GM06990 (cell line): Measurements from ENCODE around the gene MTHFSD.

Experiments
- DNase-seq: peaks from one replicate; pipeline ENCODE4 v3.0.0-alpha.2; 2011; ENCODE audit not compliant: insufficient read length; ENCODE audit errors: extremely low read depth
- H3K27me3 ChIP-seq: replicated peaks from 2 replicates; pipeline ENCODE4 v1.6.0; 2011; ENCODE audit warnings: low read length; ENCODE audit not compliant: control insufficient read depth, insufficient read depth
- H3K36me3 ChIP-seq: 2 replicates; pipeline ENCODE4 v1.5.1; 2011; ENCODE audit warnings: low read length; ENCODE audit not compliant: control insufficient read depth, insufficient read depth
- H3K4me3 ChIP-seq: replicated peaks from 2 replicates; pipeline ENCODE4 v1.5.1; 2011; ENCODE audit warnings: low read depth, mild to moderate bottlenecking, control low read depth, low read length
- CTCF ChIP-seq: IDR thresholded peaks from 2 replicates; pipeline ENCODE4 v1.5.1; 2011; ENCODE audit warnings: low read length, control low read depth, mild to moderate bottlenecking, inconsistent platforms; ENCODE audit not compliant: insufficient read depth, poor library complexity, severe bottlenecking

The MTHFSD gene

DNA sequence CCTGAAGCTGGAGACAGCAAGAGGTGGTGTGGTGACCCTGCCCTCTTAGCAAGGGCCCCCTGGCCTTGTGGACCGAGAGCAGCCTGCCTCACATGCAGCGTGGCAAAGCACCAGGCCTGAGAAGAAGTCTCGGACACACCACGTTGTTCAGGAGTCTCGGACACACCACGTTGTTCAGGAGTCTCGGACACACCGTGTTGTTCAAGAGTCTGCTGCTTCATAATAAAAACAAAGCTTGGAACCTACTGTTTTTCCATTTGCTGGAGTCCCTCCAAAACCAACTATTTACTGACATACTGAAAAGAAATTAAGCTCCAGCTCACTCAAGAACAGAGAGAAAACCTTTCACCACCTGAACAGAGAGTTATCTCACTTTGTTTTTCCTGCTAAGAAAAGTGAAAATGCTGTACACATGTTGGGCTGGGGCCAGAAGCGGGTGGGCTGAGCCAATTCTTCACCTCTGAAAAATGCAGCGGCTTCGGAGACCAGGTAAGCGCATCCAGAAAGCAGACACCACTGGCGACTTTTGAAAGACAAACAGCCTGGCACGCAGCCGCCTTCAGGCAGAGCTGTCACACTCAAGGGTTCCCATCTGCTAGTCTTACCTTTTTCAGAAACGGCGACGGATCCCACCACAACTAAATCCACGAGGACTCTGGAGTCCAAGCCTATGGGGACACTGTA is 8.9 kb downstream of the MTHFSD start:
- Histone ChIP-seq H3K4me3 (no peak overlapping the region), H3K27me3 (no peaks in the 10 kb centered on the region), H3K36me3 (peaks cover 24% of the 10 kb centered on the region)
- DNase-seq: no peak
- TF ChIP-seq CTCF: no peak

GRCh38 chr16:86545481-86545880 is 9.6 kb downstream of the MTHFSD start:
- TF ChIP-seq CTCF: no peak
- no peak for DNase-seq
- H3K4me3 ChIP-seq: no peak overlapping the region
- H3K36me3 ChIP-seq: peaks cover 25% of the 10 kb centered on the region
- H3K27me3 ChIP-seq: no peaks in the 10 kb centered on the region

GRCh38 chr16:86542756-86543750 is 12.0 kb downstream of the MTHFSD start:
- no peak for TF ChIP-seq CTCF
- DNase-seq: no peak
- Histone ChIP-seq H3K36me3 (peaks cover 28% of the 10 kb centered on the region), H3K4me3 (no peak overlapping the region), H3K27me3 (no peaks in the 10 kb centered on the region)

DNA sequence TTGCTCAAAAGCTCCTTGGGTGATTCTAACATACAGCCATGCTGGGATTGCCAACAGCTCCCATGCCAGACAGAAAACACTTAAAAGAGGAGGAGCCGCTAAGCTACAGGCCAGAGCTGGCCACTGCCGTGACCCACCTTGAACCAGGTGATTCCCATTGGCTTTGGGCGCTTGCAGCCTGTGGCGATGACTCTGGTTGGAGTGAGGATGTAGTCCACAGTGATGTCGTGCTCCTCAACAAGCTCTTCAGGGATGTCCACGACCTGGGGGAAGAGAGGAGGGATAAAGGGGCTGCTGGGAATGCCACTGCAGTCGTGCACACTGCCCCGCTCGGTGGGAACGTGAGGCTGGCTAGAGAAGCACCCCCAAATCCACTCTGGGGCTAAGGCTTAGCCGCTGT is 13.5 kb downstream of the MTHFSD start:
- peaks cover 30% of the 10 kb centered on the region for H3K36me3 ChIP-seq
- TF ChIP-seq CTCF: no peak
- no peak for DNase-seq
- no peaks in the 10 kb centered on the region for H3K27me3 ChIP-seq
- H3K4me3 ChIP-seq: no peak overlapping the region

- TF ChIP-seq CTCF: no peak
- Histone ChIP-seq H3K27me3 (no peaks in the 10 kb centered on the region), H3K4me3 (no peak overlapping the region), H3K36me3 (peaks cover 29% of the 10 kb centered on the region)
- no peak for DNase-seq
Measured at GRCh38 chr16:86540894-86541293, 14.1 kb downstream of the MTHFSD start.
